GM18517 (cell line): Measurements from ENCODE around the gene TMEM59.
A peak's percentile ranks its signal among the peaks of the same experiment; 100 is the strongest.
"Not testable (repeated sequence)": the region's sequence is repeated elsewhere in the genome, so short reads cannot be mapped to it uniquely, and the experiment has no call there.

ENCODE experiments used
- ATAC-seq: cut with Tn5 transposase; IDR thresholded peaks from one replicate; pipeline ENCODE4 v1.9.1; 2021; ENCODE audit warnings: mild to moderate bottlenecking, moderate library complexity; ENCODE audit not compliant: unreplicated experiment

TMEM59 gene

GRCh38 chr1:54052934-54053744 lies at the start of gene TMEM59, which contains the start of gene TCEANC2:
TSS of gene TMEM59 (minus strand) at chr1:54053204. CDS start at chr1:54053188, 16 bp downstream.
TSS of gene TCEANC2 (plus strand) at chr1:54053608. CDS start at chr1:54054423, 815 bp downstream.
- peak; percentile 91 for ATAC-seq

GRCh38 chr1:54100500-54100899 lies 47.5 kb upstream of the TMEM59 start:
- no peak for ATAC-seq

- no peak for ATAC-seq
These were observed 46.1 kb upstream of the TMEM59 start for GRCh38 chr1:54099061-54099610.

GRCh38 chr1:54096877-54097240 lies 43.9 kb upstream of the TMEM59 start:
- ATAC-seq: no peak

GRCh38 chr1:54096227-54096876 lies 43.3 kb upstream of the TMEM59 start:
- no peak for ATAC-seq

- no peak for ATAC-seq
These were observed 42.7 kb upstream of the TMEM59 start for GRCh38 chr1:54095546-54096226.

GRCh38 chr1:54094730-54095105 lies 41.7 kb upstream of the TMEM59 start:
- ATAC-seq: not testable (repeated sequence)

- no peak for ATAC-seq
These were observed 41.2 kb upstream of the TMEM59 start for GRCh38 chr1:54094001-54094729.

GRCh38 chr1:54091666-54092065 lies 38.7 kb upstream of the TMEM59 start:
- ATAC-seq: no peak

- no peak for ATAC-seq
These were observed 35.4 kb upstream of the TMEM59 start for GRCh38 chr1:54088385-54088784.

GRCh38 chr1:54086754-54087153 lies 33.8 kb upstream of the TMEM59 start:
- ATAC-seq: no peak

GRCh38 chr1:54084794-54085193 lies 31.8 kb upstream of the TMEM59 start:
- no peak for ATAC-seq

GRCh38 chr1:54081306-54082270 lies 28.6 kb upstream of the TMEM59 start:
- peak; percentile 86 for ATAC-seq

GRCh38 chr1:54080598-54081049 lies 27.6 kb upstream of the TMEM59 start:
- no peak for ATAC-seq

GRCh38 chr1:54077359-54077758 lies 24.4 kb upstream of the TMEM59 start:
- ATAC-seq: no peak

- ATAC-seq: peak; percentile 74
These were observed 17.3 kb upstream of the TMEM59 start for GRCh38 chr1:54070171-54070837.

- no peak for ATAC-seq
These were observed 16.8 kb upstream of the TMEM59 start for GRCh38 chr1:54069791-54070170.

- no peak for ATAC-seq
These were observed 11.3 kb upstream of the TMEM59 start for GRCh38 chr1:54064299-54064698.

- no peak for ATAC-seq
These were observed 1.4 kb upstream of the TMEM59 start for GRCh38 chr1:54054438-54054749.
